Adipose tissue (tissue), 3 donors: ENCODE results near the gene RBM26. TPM values are rescaled to one million over a fixed set of nuclear protein-coding genes. Genes with fewer than 3 reads are reported as not detected.
"Not testable (repeated sequence)": the region's sequence is repeated elsewhere in the genome, so short reads cannot be mapped to it uniquely, and the experiment has no call there.

ENCODE experiments used
- H3K27ac ChIP-seq: one replicate; pipeline ENCODE4 v1.5.1; 2013; ENCODE audit warnings: low read depth, low read length
- WGBS, 3 donors: extraction: QIAGEN DNeasy Blood & Tissue Kit; methylation state at CpG; one replicate each; pipeline ENCODE4 v1.1.7; 2013; 5-methylcytosine and 5-hydroxymethylcytosine counted together
- polyA plus RNA-seq, 3 donors: library from polyadenylated mRNA; stranded (reverse); fragments of 200-250 nt; gene quantifications; one replicate each; pipeline ENCODE4 v1.2.3, GENCODE V29; 2013
- donor health status: healthy with polysubstance abuse.
- donor health status: Bipolar disorder and iron deficiency.
- donor health status: healthy.

RBM26 gene
- polyA plus RNA-seq, 3 donors = 8.2 to 15.2 (median 12.5) TPM

- H3K27ac ChIP-seq = no peak overlapping the region
- WGBS, 3 donors = 40 to 70% (median 58%) methylated on average over 2 of the region's 2 CpGs
Measured at GRCh38 chr13:79297128-79297527, 108.9 kb downstream of the RBM26 start.

GRCh38 chr13:79295906-79296706 lies 109.9 kb downstream of the RBM26 start:
- 80 to 92% (median 88%) methylated on average over 4 of the region's 4 CpGs for WGBS, 3 donors
- no peak overlapping the region for H3K27ac ChIP-seq

- WGBS, 3 donors = 58 to 83% (median 81%) methylated on average over 9 of the region's 9 CpGs
Measured at GRCh38 chr13:79290595-79291244, 115.3 kb downstream of the RBM26 start.

GRCh38 chr13:79289571-79289970 lies 116.5 kb downstream of the RBM26 start:
- H3K27ac ChIP-seq = no peak overlapping the region

More at GRCh38 chr13:79290595-79291244, 115.3 kb downstream of the RBM26 start:
- no peak overlapping the region for H3K27ac ChIP-seq

GRCh38 chr13:79287939-79288795 lies 117.9 kb downstream of the RBM26 start:
- no peak overlapping the region for H3K27ac ChIP-seq
- WGBS, 3 donors = 59 to 71% (median 70%) methylated on average over 9 of the region's 9 CpGs

GRCh38 chr13:79285159-79285558 lies 120.9 kb downstream of the RBM26 start:
- H3K27ac ChIP-seq = no peak overlapping the region
- WGBS, 3 donors = 72 to 87% (median 84%) methylated on average over 3 of the region's 3 CpGs

GRCh38 chr13:79283742-79284141 lies 122.3 kb downstream of the RBM26 start:
- WGBS, 3 donors = 91 to 95% (median 94%) methylated on average over 2 of the region's 2 CpGs
- no peak overlapping the region for H3K27ac ChIP-seq

- 26 to 55% (median 39%) methylated on average over 3 of the region's 3 CpGs for WGBS, 3 donors
- H3K27ac ChIP-seq = no peak overlapping the region
Measured at GRCh38 chr13:79282976-79283375, 123.1 kb downstream of the RBM26 start.

- no peak overlapping the region for H3K27ac ChIP-seq
- WGBS, 3 donors = 53 to 76% (median 61%) methylated on average over 4 of the region's 4 CpGs
Measured at GRCh38 chr13:79282508-79282907, 123.5 kb downstream of the RBM26 start.

GRCh38 chr13:79281339-79281747 lies 124.7 kb downstream of the RBM26 start:
- H3K27ac ChIP-seq = no peak overlapping the region
- WGBS, 3 donors = 61 to 76% (median 74%) methylated on average over 3 of the region's 3 CpGs

GRCh38 chr13:79279735-79280134 lies 126.3 kb downstream of the RBM26 start:
- H3K27ac ChIP-seq = not testable (repeated sequence)
- 83 to 91% (median 89%) methylated on average over 12 of the region's 12 CpGs for WGBS, 3 donors

GRCh38 chr13:79273045-79273444 lies 133.0 kb downstream of the RBM26 start:
- H3K27ac ChIP-seq = no peak overlapping the region

- 18 to 52% (median 21%) methylated on average over 1 of the region's 1 CpG for WGBS, 3 donors
- no peak overlapping the region for H3K27ac ChIP-seq
Measured at GRCh38 chr13:79271616-79272015, 134.4 kb downstream of the RBM26 start.

GRCh38 chr13:79270859-79271258 lies 135.2 kb downstream of the RBM26 start:
- 39 to 82% (median 74%) methylated on average over 3 of the region's 3 CpGs for WGBS, 3 donors
- H3K27ac ChIP-seq = no peak overlapping the region

Other genes with a start within 250 kb of the RBM26 start
- 10 to 100 TPM in 2 of 3 donors, 1 to 10 TPM in 1; 8.3 to 12.4 (median 11.0) TPM for gene NDFIP2, start 74.9 kb upstream of the RBM26 start, polyA plus RNA-seq